MM.1S (cell line): ENCODE measurements around the gene NGB.

Experiments used
- DNase-seq: peaks from one replicate; pipeline ENCODE4 v3.0.0-alpha.2; 2015
- H2AFZ ChIP-seq: fragments of 300-600 bp; sonication (generic); 2 replicates; pipeline ENCODE4 v1.6.0; 2016; ENCODE audit warnings: antibody characterized with exemption, low read length
- H3F3A ChIP-seq: fragments of 300-600 bp; sonication (generic); 2 replicates; pipeline ENCODE4 v1.6.1; 2016; ENCODE audit warnings: mild to moderate bottlenecking, antibody characterized with exemption, low read length, moderate library complexity, mixed read lengths; ENCODE audit not compliant: insufficient read depth
- H3K27ac ChIP-seq: fragments of 300-600 bp; sonication (generic); 2 replicates; pipeline ENCODE4 v1.5.1; 2016; ENCODE audit warnings: mild to moderate bottlenecking, low read length
- H3K27me3 ChIP-seq: fragments of 300-600 bp; sonication (generic); replicated peaks from 2 replicates; pipeline ENCODE4 v1.6.0; 2016; ENCODE audit warnings: low read length; ENCODE audit not compliant: insufficient read depth
- H3K36me3 ChIP-seq: fragments of 300-600 bp; sonication (generic); replicated peaks from 2 replicates; pipeline ENCODE4 v1.6.1; 2016; ENCODE audit warnings: mild to moderate bottlenecking, low read length, mixed read lengths; ENCODE audit not compliant: insufficient read depth
- H3K4me1 ChIP-seq: fragments of 300-600 bp; sonication (generic); 2 replicates; pipeline ENCODE4 v1.6.1; 2016; ENCODE audit warnings: low read length, mixed read lengths
- H3K4me2 ChIP-seq: fragments of 300-600 bp; sonication (generic); 2 replicates; pipeline ENCODE4 v1.6.0; 2016; ENCODE audit warnings: low read depth, low read length
- H3K4me3 ChIP-seq: fragments of 300-600 bp; sonication (generic); 2 replicates; pipeline ENCODE4 v1.5.1; 2016; ENCODE audit warnings: low read length, mixed read lengths
- H3K79me2 ChIP-seq: fragments of 300-600 bp; sonication (generic); 2 replicates; pipeline ENCODE4 v1.6.1; 2016; ENCODE audit warnings: mixed run types, low read length, mixed read lengths
- H3K9ac ChIP-seq: fragments of 300-600 bp; sonication (generic); 2 replicates; pipeline ENCODE4 v1.6.1; 2016; ENCODE audit warnings: low read length, mixed read lengths
- H3K9me2 ChIP-seq: fragments of 300-600 bp; sonication (generic); replicated peaks from 2 replicates; pipeline ENCODE4 v1.6.1; 2016; ENCODE audit warnings: mild to moderate bottlenecking, low read length, mixed read lengths; ENCODE audit not compliant: insufficient read depth
- H3K9me3 ChIP-seq: fragments of 300-600 bp; sonication (generic); replicated peaks from 2 replicates; pipeline ENCODE4 v1.6.1; 2016; ENCODE audit warnings: mild to moderate bottlenecking, low read length, mixed read lengths; ENCODE audit not compliant: insufficient read depth
- H4K20me1 ChIP-seq: fragments of 300-600 bp; sonication (generic); 2 replicates; pipeline ENCODE4 v1.6.1; 2016; ENCODE audit warnings: mild to moderate bottlenecking, low read length, moderate library complexity, mixed read lengths; ENCODE audit not compliant: insufficient read depth
- CTCF ChIP-seq: fragments of 300-600 bp; sonication (generic); IDR thresholded peaks from 2 replicates; pipeline ENCODE4 v1.5.1; 2016; ENCODE audit warnings: antibody characterized with exemption, low read length, mixed read lengths
- EZH2 ChIP-seq: fragments of 300-600 bp; sonication (generic); optimal IDR thresholded peaks from 2 replicates; pipeline ENCODE3; 2017; ENCODE audit warnings: low read depth, mild to moderate bottlenecking, antibody characterized with exemption, low read length, mixed read lengths
- EZH2phosphoT487 ChIP-seq: fragments of 300-600 bp; sonication (generic); IDR thresholded peaks from 2 replicates; pipeline ENCODE4 v1.6.1; 2018; ENCODE audit warnings: antibody characterized with exemption, low read length

The NGB gene

GRCh38 chr14:77267937-77268699 lies 2.9 kb downstream of the NGB start:
- H3K27me3 ChIP-seq = no peaks in the 10 kb centered on the region; the same call in 1 of the 2 replicates
- DNase-seq = no peak
- H3F3A ChIP-seq = no peaks in the 10 kb centered on the region
- H3K9ac ChIP-seq = no peak overlapping the region
- no peak for TF ChIP-seq EZH2phosphoT487
- TF ChIP-seq EZH2 = no peak
- no peak for TF ChIP-seq CTCF
- no peaks in the 10 kb centered on the region for H3K9me3 ChIP-seq
- no peak overlapping the region for H3K27ac ChIP-seq
- no peaks in the 10 kb centered on the region for H3K36me3 ChIP-seq
- H3K4me2 ChIP-seq = no peak overlapping the region
- H3K9me2 ChIP-seq = no peaks in the 10 kb centered on the region
- H3K4me3 ChIP-seq = no peak overlapping the region
- H4K20me1 ChIP-seq = no peaks in the 10 kb centered on the region
- no peaks in the 10 kb centered on the region for H3K4me1 ChIP-seq
- H3K79me2 ChIP-seq = no peaks in the 10 kb centered on the region
- no peak overlapping the region for H2AFZ ChIP-seq

DNA sequence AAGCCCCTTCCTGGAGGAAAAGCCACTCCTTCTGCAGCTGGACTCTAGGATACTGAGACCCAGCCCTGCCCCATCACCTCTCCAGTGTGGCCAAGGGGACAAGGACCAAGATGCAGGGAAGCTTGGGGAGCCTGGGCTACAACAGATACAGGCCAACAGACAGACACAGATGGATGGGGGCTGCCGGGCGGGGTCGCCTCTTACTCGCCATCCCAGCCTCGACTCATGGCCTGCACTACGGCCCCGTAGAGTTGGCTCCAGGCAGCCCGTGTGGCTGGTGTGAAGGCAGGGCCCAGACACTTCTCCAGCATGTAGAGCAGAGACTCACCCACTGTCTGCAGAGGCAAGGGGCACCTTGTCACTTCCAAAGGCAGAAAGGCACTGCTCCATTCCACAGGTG lies 4.7 kb downstream of the NGB start:
- TF ChIP-seq CTCF (no peak), EZH2phosphoT487 (no peak), EZH2 (no peak)
- no peak for DNase-seq
- Histone ChIP-seq H3K9me3 (no peaks in the 10 kb centered on the region), H3K79me2 (no peaks in the 10 kb centered on the region), H3K27ac (no peak overlapping the region), H3K9me2 (no peaks in the 10 kb centered on the region), H3F3A (no peaks in the 10 kb centered on the region), H3K4me1 (no peaks in the 10 kb centered on the region), H3K27me3 (no peaks in the 10 kb centered on the region; the same call in 1 of the 2 replicates), H3K4me3 (no peak overlapping the region), H2AFZ (no peak overlapping the region), H3K36me3 (no peaks in the 10 kb centered on the region), H3K4me2 (no peak overlapping the region), H4K20me1 (no peaks in the 10 kb centered on the region), H3K9ac (no peak overlapping the region)

- no peaks in the 10 kb centered on the region for H3K9me3 ChIP-seq
- H3K4me1 ChIP-seq = no peaks in the 10 kb centered on the region
- H3K9me2 ChIP-seq = no peaks in the 10 kb centered on the region
- no peak overlapping the region for H3K4me2 ChIP-seq
- H3K79me2 ChIP-seq = no peaks in the 10 kb centered on the region
- DNase-seq = no peak
- no peak overlapping the region for H3K9ac ChIP-seq
- H3F3A ChIP-seq = no peaks in the 10 kb centered on the region
- no peaks in the 10 kb centered on the region for H3K36me3 ChIP-seq
- no peak overlapping the region for H2AFZ ChIP-seq
- TF ChIP-seq CTCF = no peak
- no peak for TF ChIP-seq EZH2phosphoT487
- TF ChIP-seq EZH2 = no peak
- no peaks in the 10 kb centered on the region for H4K20me1 ChIP-seq
- no peak overlapping the region for H3K27ac ChIP-seq
- H3K27me3 ChIP-seq = no peaks in the 10 kb centered on the region; the same call in 1 of the 2 replicates
- H3K4me3 ChIP-seq = no peak overlapping the region
These were observed 5.3 kb downstream of the NGB start for GRCh38 chr14:77265561-77266335.
